ENCODE measurements around the gene CLC.
"Not testable (repeated sequence)": the region's sequence is repeated elsewhere in the genome, so short reads cannot be mapped to it uniquely, and the experiment has no call there.

The CLC gene

GRCh38 chr19:39728040-39728439 is 9.8 kb downstream of the CLC start:
- DNase-seq = no peak

- DNase-seq = no peak
Measured at GRCh38 chr19:39727070-39727800, 10.6 kb downstream of the CLC start.

GRCh38 chr19:39725995-39726394 is 11.8 kb downstream of the CLC start:
- no peak for DNase-seq

GRCh38 chr19:39720144-39720543 is 17.7 kb downstream of the CLC start:
- not testable (repeated sequence) for DNase-seq

- no peak for DNase-seq
Measured at GRCh38 chr19:39710333-39710890, 27.4 kb downstream of the CLC start.

GRCh38 chr19:39709026-39709872 is 28.6 kb downstream of the CLC start:
- no peak for DNase-seq

GRCh38 chr19:39708594-39708993 is 29.2 kb downstream of the CLC start:
- DNase-seq = no peak

- DNase-seq = peak; percentile 13 to 17
Measured at GRCh38 chr19:39705578-39706188, 32.1 kb downstream of the CLC start.

- DNase-seq = no peak
Measured at GRCh38 chr19:39704181-39705044, 33.4 kb downstream of the CLC start, which contains the start of gene LGALS14. Gene LGALS14 (plus strand): TSS chr19:39704481. CDS start chr19:39704529, 48 bp downstream.

- DNase-seq = no peak
Measured at GRCh38 chr19:39701291-39701690, 36.5 kb downstream of the CLC start.

GRCh38 chr19:39698535-39698934 is 39.3 kb downstream of the CLC start:
- no peak for DNase-seq

- DNase-seq = no peak
Measured at GRCh38 chr19:39696387-39696786, 41.4 kb downstream of the CLC start.

GRCh38 chr19:39695759-39696158 is 42.1 kb downstream of the CLC start:
- no peak for DNase-seq

GRCh38 chr19:39692822-39693221 is 45.0 kb downstream of the CLC start:
- no peak for DNase-seq

GRCh38 chr19:39692166-39692565 is 45.7 kb downstream of the CLC start:
- no peak for DNase-seq

- not testable (repeated sequence) for DNase-seq
Measured at GRCh38 chr19:39688637-39689036, 49.2 kb downstream of the CLC start.

- no peak for DNase-seq
Measured at GRCh38 chr19:39686739-39687138, 51.1 kb downstream of the CLC start.

GRCh38 chr19:39684267-39684666 is 53.6 kb downstream of the CLC start:
- DNase-seq = no peak

- DNase-seq = no peak
Measured at GRCh38 chr19:39681416-39681815, 56.4 kb downstream of the CLC start.

Measured in activated CD4-positive, alpha-beta T cell treated with anti-CD3 and anti-CD28 coated beads, Interleukin-2, amount 50 U/mL, for 4 hours (primary cell).